Tibial artery (tissue), 4 donors: ENCODE results near the gene FGF12.
A peak's percentile ranks its signal among the peaks of the same experiment; 100 is the strongest.

Source experiments
- DNase-seq, 2 donors: peaks; one replicate each; pipeline ENCODE4 v3.0.0-alpha.2; 2019
- H3K27ac ChIP-seq, 2 donors: fragments of 200-600 bp; sonication (generic) in 1 of 2; 1 replicate in 1 of 2; 2 replicates in 1 of 2; pipeline ENCODE4 v1.5.1; 2018 to 2019; ENCODE audit warnings: mild to moderate bottlenecking in 1 of 2
- H3K27me3 ChIP-seq, 2 donors: fragments of 200-600 bp; sonication (generic) in 1 of 2; one replicate each; pipeline versions ENCODE4 v1.5.1 to v1.6.0; 2016 to 2019
- H3K36me3 ChIP-seq, 3 donors: fragments of 200-600 bp; sonication (generic) in 2 of 3; one replicate each; pipeline ENCODE4 v1.5.1; 2016 to 2019; ENCODE audit warnings: mild to moderate bottlenecking in 2 of 3
- H3K4me1 ChIP-seq, 4 donors: fragments of 200-600 bp; sonication (generic) in 2 of 4; 1 replicate in 3 of 4; 2 replicates in 1 of 4; pipeline ENCODE4 v1.5.1; 2016 to 2019
- H3K4me3 ChIP-seq, 2 donors: fragments of 200-600 bp; sonication (generic) in 1 of 2; 1 replicate in 1 of 2; 2 replicates in 1 of 2; pipeline ENCODE4 v1.5.1; 2018 to 2019; ENCODE audit warnings: mild to moderate bottlenecking in 2 of 2
- H3K9me3 ChIP-seq, 3 donors: fragments of 200-600 bp; sonication (generic) in 1 of 3; one replicate each; pipeline ENCODE4 v1.5.1; 2016 to 2019
- intact Hi-C: fragments of 100-400 bp; cut with DNase I; formaldehyde crosslinking; loops from one replicate; pipeline ENCODE4 v1.15.0; 2023; ENCODE audit warnings: low total_unique reads
- TF ChIP-seq, protein P1 (sequence below), 2 experiments: fragments of 200-600 bp in 1 of 2; fragments of 450-650 bp in 1 of 2; IDR thresholded peaks; one replicate each; pipeline ENCODE4 v1.5.1; 2017 to 2019; ENCODE audit warnings: antibody characterized with exemption in 2 of 2, mild to moderate bottlenecking in 1 of 2, moderate library complexity in 1 of 2

The FGF12 gene

GRCh38 chr3:192409838-192410683 lies 317.3 kb downstream of the FGF12 start:
- Histone ChIP-seq H3K27ac (no peak overlapping the region), H3K9me3 (no peaks in the 10 kb centered on the region), H3K27me3 (peaks cover 0 to 32% of the 10 kb centered on the region in 2 donors), H3K36me3 (no peaks in the 10 kb centered on the region), H3K4me3 (peak overlapping the region; percentile 43 to 55), H3K4me1 (peaks cover 0 to 27% (median 14%) of the 10 kb centered on the region in 4 donors)
- TF ChIP-seq, protein P1, sequence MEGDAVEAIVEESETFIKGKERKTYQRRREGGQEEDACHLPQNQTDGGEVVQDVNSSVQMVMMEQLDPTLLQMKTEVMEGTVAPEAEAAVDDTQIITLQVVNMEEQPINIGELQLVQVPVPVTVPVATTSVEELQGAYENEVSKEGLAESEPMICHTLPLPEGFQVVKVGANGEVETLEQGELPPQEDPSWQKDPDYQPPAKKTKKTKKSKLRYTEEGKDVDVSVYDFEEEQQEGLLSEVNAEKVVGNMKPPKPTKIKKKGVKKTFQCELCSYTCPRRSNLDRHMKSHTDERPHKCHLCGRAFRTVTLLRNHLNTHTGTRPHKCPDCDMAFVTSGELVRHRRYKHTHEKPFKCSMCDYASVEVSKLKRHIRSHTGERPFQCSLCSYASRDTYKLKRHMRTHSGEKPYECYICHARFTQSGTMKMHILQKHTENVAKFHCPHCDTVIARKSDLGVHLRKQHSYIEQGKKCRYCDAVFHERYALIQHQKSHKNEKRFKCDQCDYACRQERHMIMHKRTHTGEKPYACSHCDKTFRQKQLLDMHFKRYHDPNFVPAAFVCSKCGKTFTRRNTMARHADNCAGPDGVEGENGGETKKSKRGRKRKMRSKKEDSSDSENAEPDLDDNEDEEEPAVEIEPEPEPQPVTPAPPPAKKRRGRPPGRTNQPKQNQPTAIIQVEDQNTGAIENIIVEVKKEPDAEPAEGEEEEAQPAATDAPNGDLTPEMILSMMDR (IDR thresholded peaks at IDR 0.05): no peak
- intact Hi-C loops: no loop called here
- DNase-seq: no peak

DNA sequence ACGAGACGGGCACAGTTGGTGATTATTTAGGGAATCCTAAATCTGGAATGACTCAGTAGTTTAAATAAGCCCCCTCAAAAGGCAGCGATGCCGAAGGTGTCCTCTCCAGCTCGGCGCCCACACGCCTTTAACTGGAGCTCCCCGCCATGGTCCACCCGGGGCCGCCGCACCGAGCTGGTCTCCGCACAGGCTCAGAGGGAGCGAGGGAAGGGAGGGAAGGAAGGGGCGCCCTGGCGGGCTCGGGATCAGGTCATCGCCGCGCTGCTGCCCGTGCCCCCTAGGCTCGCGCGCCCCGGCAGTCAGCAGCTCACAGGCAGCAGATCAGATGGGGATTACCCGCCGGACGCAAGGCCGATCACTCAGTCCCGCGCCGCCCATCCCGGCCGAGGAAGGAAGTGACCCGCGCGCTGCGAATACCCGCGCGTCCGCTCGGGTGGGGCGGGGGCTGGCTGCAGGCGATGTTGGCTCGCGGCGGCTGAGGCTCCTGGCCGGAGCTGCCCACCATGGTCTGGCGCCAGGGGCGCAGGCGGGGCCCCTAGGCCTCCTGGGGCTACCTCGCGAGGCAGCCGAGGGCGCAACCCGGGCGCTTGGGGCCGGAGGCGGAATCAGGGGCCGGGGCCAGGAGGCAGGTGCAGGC lies 318.0 kb downstream of the FGF12 start:
- peak in 1 of 2 donors; percentile 66 for DNase-seq
- H3K4me1 ChIP-seq: peaks cover 0 to 27% (median 14%) of the 10 kb centered on the region in 4 donors
- H3K36me3 ChIP-seq: no peaks in the 10 kb centered on the region
- intact Hi-C loops: no loop called here
- peak overlapping the region; percentile 43 to 55 for H3K4me3 ChIP-seq
- H3K27me3 ChIP-seq: peaks cover 0 to 32% of the 10 kb centered on the region in 2 donors
- H3K9me3 ChIP-seq: no peaks in the 10 kb centered on the region
- H3K27ac ChIP-seq: no peak overlapping the region
- TF ChIP-seq, protein P1 (IDR thresholded peaks at IDR 0.05): no peak

DNA sequence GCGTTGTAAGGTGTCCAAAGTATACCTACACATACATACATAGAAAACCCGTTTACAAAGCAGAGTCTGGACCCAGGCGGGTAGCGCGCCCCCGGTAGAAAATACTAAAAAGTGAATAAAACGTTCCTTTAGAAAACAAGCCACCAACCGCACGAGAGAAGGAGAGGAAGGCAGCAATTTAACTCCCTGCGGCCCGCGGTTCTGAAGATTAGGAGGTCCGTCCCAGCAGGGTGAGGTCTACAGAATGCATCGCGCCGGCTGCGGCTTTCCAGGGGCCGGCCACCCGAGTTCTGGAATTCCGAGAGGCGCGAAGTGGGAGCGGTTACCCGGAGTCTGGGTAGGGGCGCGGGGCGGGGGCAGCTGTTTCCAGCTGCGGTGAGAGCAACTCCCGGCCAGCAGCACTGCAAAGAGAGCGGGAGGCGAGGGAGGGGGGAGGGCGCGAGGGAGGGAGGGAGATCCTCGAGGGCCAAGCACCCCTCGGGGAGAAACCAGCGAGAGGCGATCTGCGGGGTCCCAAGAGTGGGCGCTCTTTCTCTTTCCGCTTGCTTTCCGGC lies 318.6 kb downstream of the FGF12 start:
- no peak for DNase-seq
- no peak overlapping the region for H3K27ac ChIP-seq
- intact Hi-C loops: no loop called here

DNA sequence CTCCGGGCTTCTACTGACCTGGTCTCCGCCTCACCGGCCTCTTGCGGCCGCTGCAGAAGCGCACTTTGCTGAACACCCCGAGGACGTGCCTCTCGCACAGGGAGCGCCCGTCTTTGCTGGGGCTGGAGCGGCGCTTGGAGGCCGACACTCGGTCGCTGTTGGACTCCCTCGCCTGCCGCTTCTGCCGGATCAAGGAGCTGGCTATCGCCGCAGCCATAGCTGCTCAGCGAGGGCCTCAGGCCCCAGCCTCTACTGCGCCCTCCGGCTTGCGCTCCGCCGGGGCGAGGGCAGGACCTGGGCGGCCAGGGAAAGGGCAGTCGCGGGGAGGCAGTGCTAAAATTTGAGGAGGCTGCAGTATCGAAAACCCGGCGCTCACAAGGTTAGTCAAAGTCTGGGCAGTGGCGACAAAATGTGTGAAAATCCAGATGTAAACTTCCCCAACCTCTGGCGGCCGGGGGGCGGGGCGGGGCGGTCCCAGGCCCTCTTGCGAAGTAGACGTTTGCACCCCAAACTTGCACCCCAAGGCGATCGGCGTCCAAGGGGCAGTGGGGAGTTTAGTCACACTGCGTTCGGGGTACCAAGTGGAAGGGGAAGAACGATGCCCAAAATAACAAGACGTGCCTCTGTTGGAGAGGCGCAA lies 319.2 kb downstream of the FGF12 start:
- no peaks in the 10 kb centered on the region for H3K9me3 ChIP-seq
- TF ChIP-seq, protein P1 (IDR thresholded peaks at IDR 0.05): no peak
- H3K27ac ChIP-seq: no peak overlapping the region

More for the DNA sequence above, 318.6 kb downstream of the FGF12 start:
- TF ChIP-seq, protein P1 (IDR thresholded peaks at IDR 0.05): no peak
- no peaks in the 10 kb centered on the region for H3K9me3 ChIP-seq
- H3K27me3 ChIP-seq: peaks cover 0 to 32% of the 10 kb centered on the region in 2 donors
- no peaks in the 10 kb centered on the region for H3K36me3 ChIP-seq
- peak overlapping the region; percentile 43 to 55 for H3K4me3 ChIP-seq
- H3K4me1 ChIP-seq: peaks cover 0 to 27% (median 14%) of the 10 kb centered on the region in 4 donors

DNA sequence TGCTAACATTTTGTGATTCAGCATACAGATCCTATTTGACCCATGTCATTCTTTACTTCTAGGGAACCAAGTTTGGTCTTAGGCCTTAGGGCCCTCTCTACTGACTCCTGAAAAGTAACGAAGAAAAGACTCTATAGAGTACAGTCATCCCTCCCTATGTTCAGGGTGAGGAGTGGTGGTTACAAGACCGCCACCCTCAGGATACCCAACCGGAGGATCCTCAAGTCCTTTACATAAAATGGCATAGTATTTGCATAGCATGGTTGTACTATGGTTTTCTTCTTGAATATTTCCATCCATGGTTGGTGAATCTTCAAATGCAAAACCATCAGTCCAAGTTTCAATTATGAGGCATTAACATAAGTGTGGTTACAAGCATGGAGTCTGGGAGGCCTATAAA lies 327.6 kb downstream of the FGF12 start:
- intact Hi-C loops: no loop called here
- H3K9me3 ChIP-seq: no peaks in the 10 kb centered on the region
- H3K4me1 ChIP-seq: no peaks in the 10 kb centered on the region
- H3K36me3 ChIP-seq: no peaks in the 10 kb centered on the region
- H3K27me3 ChIP-seq: no peaks in the 10 kb centered on the region
- no peak overlapping the region for H3K4me3 ChIP-seq
- TF ChIP-seq, protein P1 (IDR thresholded peaks at IDR 0.05): no peak
- no peak for DNase-seq
- no peak overlapping the region for H3K27ac ChIP-seq

More for the DNA sequence above, 319.2 kb downstream of the FGF12 start:
- H3K36me3 ChIP-seq: no peaks in the 10 kb centered on the region
- H3K27me3 ChIP-seq: peaks cover 0 to 32% of the 10 kb centered on the region in 2 donors
- DNase-seq: peak in 1 of 2 donors; percentile 64
- peaks cover 0 to 27% (median 14%) of the 10 kb centered on the region in 4 donors for H3K4me1 ChIP-seq
- intact Hi-C loops: no loop called here
- peak overlapping the region; percentile 43 to 55 for H3K4me3 ChIP-seq
